IMR-90 (cell line): Measurements from ENCODE around the gene PARP2. TPM values are rescaled to one million over a fixed set of nuclear protein-coding genes. Genes with fewer than 3 reads are reported as not detected.

Experiments used
- ATAC-seq: fragments of 200-7000 bp; cut with Tn5 transposase; 2 replicates; pipeline ENCODE4 v1.9.1; 2020; ENCODE audit warnings: low read depth, mild to moderate bottlenecking, moderate library complexity
- BruUV-seq: library from RNA; stranded (reverse); fragments of 400-500 nt; replicated peaks from 2 replicates; lab custom pipeline; 2021; lab: Mats Ljungman, UMichigan
- CTCF ChIA-PET: fragments of 300-600 bp; formaldehyde crosslinking; extraction: SDS; loops from one replicate; lab custom pipeline; 2021; ENCODE audit warnings: antibody characterized with exemption; lab: Yijun Ruan, JAX
- POLR2A ChIA-PET: fragments of 300-600 bp; sonication (Branson Sonifier 250); formaldehyde crosslinking; loops from one replicate; lab custom pipeline; 2022; ENCODE audit warnings: antibody characterized with exemption; ENCODE audit not compliant: unreplicated experiment; lab: Charles Lee
- DNase-seq: peaks from one replicate; pipeline ENCODE4 v3.0.0; 2013
- H2AFZ ChIP-seq: replicated peaks from 2 replicates; pipeline ENCODE3; 2013; ENCODE audit warnings: low read length, mild to moderate bottlenecking; ENCODE audit not compliant: poor library complexity
- H2AK5ac ChIP-seq: 2 replicates; pipeline ENCODE4 v1.6.1; 2013; ENCODE audit warnings: low read depth, low read length, inconsistent platforms
- H2AK9ac ChIP-seq: replicated peaks from 2 replicates; pipeline ENCODE3; 2013; ENCODE audit warnings: mild to moderate bottlenecking, low read depth, low read length, moderate library complexity; ENCODE audit not compliant: poor library complexity
- H2BK120ac ChIP-seq: 2 replicates; pipeline ENCODE4 v1.6.1; 2013; ENCODE audit warnings: low read depth, low read length, inconsistent platforms
- H2BK15ac ChIP-seq: 3 replicates; pipeline ENCODE4 v1.6.1; 2013; ENCODE audit warnings: low read depth, low read length, inconsistent platforms
- H2BK20ac ChIP-seq: 2 replicates; pipeline ENCODE4 v1.6.1; 2013; ENCODE audit warnings: low read depth, mild to moderate bottlenecking, inconsistent platforms, low read length, moderate library complexity
- H2BK5ac ChIP-seq: 2 replicates; pipeline ENCODE4 v1.6.1; 2013; ENCODE audit warnings: mild to moderate bottlenecking, low read depth, low read length, inconsistent platforms; ENCODE audit not compliant: poor library complexity, severe bottlenecking
- H3K14ac ChIP-seq: replicated peaks from 2 replicates; pipeline ENCODE4 v1.6.1; 2013; ENCODE audit warnings: low read depth, low read length, inconsistent platforms
- H3K18ac ChIP-seq: 2 replicates; pipeline ENCODE4 v1.6.1; 2013; ENCODE audit warnings: low read depth, low read length, control low read depth
- H3K23ac ChIP-seq: 2 replicates; pipeline ENCODE4 v1.6.1; 2013; ENCODE audit warnings: low read depth, low read length, inconsistent platforms
- H3K27ac ChIP-seq: 2 replicates; pipeline ENCODE4 v1.5.1; 2013; ENCODE audit warnings: mild to moderate bottlenecking, control low read depth, low read length; ENCODE audit not compliant: insufficient read depth
- H3K27me3 ChIP-seq: 2 replicates; pipeline ENCODE4 v1.6.1; 2013; ENCODE audit warnings: low read length; ENCODE audit not compliant: control insufficient read depth, insufficient read depth
- H3K36me3 ChIP-seq: 2 replicates; pipeline ENCODE4 v1.6.1; 2013; ENCODE audit warnings: low read length, mixed read lengths; ENCODE audit not compliant: control insufficient read depth, insufficient read depth
- H3K4ac ChIP-seq: 2 replicates; pipeline ENCODE4 v1.6.1; 2013; ENCODE audit warnings: low read depth, low read length, inconsistent platforms
- H3K4me1 ChIP-seq: 2 replicates; pipeline ENCODE4 v1.6.1; 2013; ENCODE audit warnings: low read length, mixed read lengths; ENCODE audit not compliant: control insufficient read depth, insufficient read depth
- H3K4me2 ChIP-seq: 2 replicates; pipeline ENCODE4 v1.6.1; 2013; ENCODE audit warnings: low read depth, mild to moderate bottlenecking, control low read depth, low read length, moderate library complexity
- H3K4me3 ChIP-seq: 2 replicates; pipeline ENCODE4 v1.5.1; 2013; ENCODE audit warnings: low read depth, mild to moderate bottlenecking, control low read depth, low read length, moderate library complexity; ENCODE audit not compliant: insufficient read depth
- H3K56ac ChIP-seq: 2 replicates; pipeline ENCODE4 v1.6.1; 2013; ENCODE audit warnings: low read length, inconsistent platforms; ENCODE audit not compliant: insufficient read depth; ENCODE audit errors: extremely low read depth
- H3K79me1 ChIP-seq, 2 experiments: 2 replicates each; pipeline ENCODE4 v1.6.1; 2013; ENCODE audit warnings: low read length in 2 of 2, inconsistent platforms in 1 of 2, low read depth in 1 of 2
- H3K9ac ChIP-seq: 2 replicates; pipeline ENCODE4 v1.6.1; 2013; ENCODE audit warnings: low read depth, low read length, control low read depth
- H3K9me1 ChIP-seq: 2 replicates; pipeline ENCODE4 v1.6.1; 2013; ENCODE audit warnings: low read length, inconsistent platforms; ENCODE audit not compliant: insufficient read depth
- H3K9me3 ChIP-seq: 2 replicates; pipeline ENCODE4 v1.6.1; 2013; ENCODE audit warnings: low read length; ENCODE audit not compliant: control insufficient read depth, insufficient read depth
- H4K20me1 ChIP-seq: 2 replicates; pipeline ENCODE4 v1.6.1; 2013; ENCODE audit warnings: low read length, inconsistent platforms; ENCODE audit not compliant: insufficient read depth
- H4K5ac ChIP-seq: 2 replicates; pipeline ENCODE4 v1.6.1; 2013; ENCODE audit warnings: mild to moderate bottlenecking, low read depth, low read length, control low read depth
- H4K8ac ChIP-seq, 2 experiments: 2 replicates each; pipeline ENCODE4 v1.6.1; 2013; ENCODE audit warnings: low read depth in 2 of 2, low read length in 2 of 2, control low read depth in 1 of 2, inconsistent platforms in 1 of 2
- H4K91ac ChIP-seq: 2 replicates; pipeline ENCODE4 v1.6.1; 2013; ENCODE audit warnings: low read depth, low read length, inconsistent platforms; ENCODE audit not compliant: insufficient read depth
- CEBPB ChIP-seq: IDR thresholded peaks from 2 replicates; pipeline ENCODE4 v1.6.1; 2012; ENCODE audit warnings: low read depth, low read length, improper control_type of control experiment
- MAFK ChIP-seq: IDR thresholded peaks from 2 replicates; pipeline ENCODE4 v1.6.1; 2012; ENCODE audit warnings: low read depth, low read length, improper control_type of control experiment
- MAZ ChIP-seq: IDR thresholded peaks from 2 replicates; pipeline ENCODE4 v1.6.1; 2012; ENCODE audit warnings: low read depth, mild to moderate bottlenecking, low read length, improper control_type of control experiment, moderate library complexity, borderline replicate concordance
- MXI1 ChIP-seq: IDR thresholded peaks from 2 replicates; pipeline ENCODE4 v1.6.1; 2012; ENCODE audit warnings: low read depth, mild to moderate bottlenecking, low read length, moderate library complexity, borderline replicate concordance
- NFE2L2 ChIP-seq: fragments of 150-350 bp; IDR thresholded peaks from 2 replicates; pipeline ENCODE4 v1.6.1; 2016; ENCODE audit warnings: low read depth, mild to moderate bottlenecking, low read length
- RAD21 ChIP-seq: IDR thresholded peaks from 2 replicates; pipeline ENCODE4 v1.6.1; 2012; ENCODE audit warnings: low read length, improper control_type of control experiment
- RCOR1 ChIP-seq: IDR thresholded peaks from 2 replicates; pipeline ENCODE4 v1.6.1; 2012; ENCODE audit warnings: mild to moderate bottlenecking, low read length, improper control_type of control experiment; ENCODE audit not compliant: insufficient replicate concordance
- RFX5 ChIP-seq: IDR thresholded peaks from 2 replicates; pipeline ENCODE4 v1.8.0; 2012; ENCODE audit warnings: low read depth, mild to moderate bottlenecking, low read length, moderate library complexity
- WGBS, 2 experiments: methylation state at CpG; one replicate each; pipeline versions ENCODE4 v1.1.5 to v1.1.7; 2013; ENCODE audit warnings: missing lambda C conversion rate in 2 of 2; ENCODE audit not compliant: insufficient read length in 1 of 2; ENCODE audit errors: extremely low coverage in 2 of 2; 5-methylcytosine and 5-hydroxymethylcytosine counted together
- dilution Hi-C: fragments of 300-500 bp; cut with HindIII; formaldehyde crosslinking; loops from one replicate; pipeline ENCODE4 v1.14.3; 2018; ENCODE audit warnings: low sequenced_read_pairs; ENCODE audit not compliant: unreplicated experiment
- in situ Hi-C: fragments of 300-500 bp; cut with MboI; formaldehyde crosslinking; loops from 3 replicates; pipeline ENCODE4 v1.14.3; 2019; ENCODE audit warnings: low sequenced_read_pairs, inconsistent platforms, mixed read lengths
- intact Hi-C: fragments of 100-400 bp; cut with micrococcal nuclease; formaldehyde crosslinking; loops from 2 replicates; pipeline ENCODE4 v1.10.0; 2022
- polyA plus RNA-seq, 3 experiments: library from polyadenylated mRNA; depleted of rRNA; stranded (reverse); fragments of >200 nt; gene quantifications; 2 replicates each; pipeline ENCODE4 v1.2.3, GENCODE V29; 2012; ENCODE audit warnings: low replicate concordance in 1 of 3
- total RNA-seq: library from RNA; depleted of rRNA; stranded (reverse); fragments of >200 nt; gene quantifications from 2 replicates; pipeline ENCODE4 v1.2.3, GENCODE V29; 2012
- TF ChIP-seq, protein P1 (sequence below): conservative IDR thresholded peaks from 2 replicates; pipeline ENCODE4 v1.5.1; 2012; ENCODE audit warnings: mild to moderate bottlenecking, low read depth, low read length, improper control_type of control experiment

The PARP2 gene
- total and polyA plus RNA-seq, 2 of the 4 experiments (the other 2 are of a cell fraction) = 11.7 to 19.1 TPM

DNA sequence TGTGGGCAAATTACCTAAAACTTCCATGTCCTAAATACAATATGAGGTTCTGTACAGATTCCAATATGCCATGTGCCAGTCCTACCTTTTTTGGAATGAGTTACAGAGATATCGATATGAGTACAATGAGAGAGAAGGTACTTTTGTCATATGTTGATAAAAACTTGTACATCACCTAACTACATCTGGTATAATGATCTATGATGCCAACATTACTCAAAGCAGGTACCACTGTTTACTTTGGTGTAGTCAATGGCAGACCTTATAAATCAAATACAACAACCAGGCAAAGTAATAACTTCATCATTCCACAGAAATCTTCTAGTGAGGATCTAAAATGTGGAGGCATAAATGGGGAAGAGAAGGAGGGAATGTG lies 57.1 kb downstream of the PARP2 start:
- Histone ChIP-seq H3K14ac (no peak overlapping the region), H3K9me1 (0 out of 2 replicates have a peak, but pooled peaks cover 8% of the 10 kb centered on the region), H3K18ac (no peak overlapping the region), H3K56ac (no peak overlapping the region), H2AFZ (no peak overlapping the region), H3K4me1 (no peaks in the 10 kb centered on the region), H3K27me3 (no peaks in the 10 kb centered on the region), H4K8ac (no peak overlapping the region), H3K9ac (no peak overlapping the region), H3K36me3 (peaks cover 47% of the 10 kb centered on the region), H2BK15ac (no peak overlapping the region), H4K91ac (no peak overlapping the region), H4K5ac (no peak overlapping the region), H3K4me3 (no peak overlapping the region), H2AK9ac (no peak overlapping the region), H2BK5ac (no peak overlapping the region), H3K4ac (no peak overlapping the region), H4K20me1 (no peaks in the 10 kb centered on the region), H2AK5ac (no peak overlapping the region), H3K79me1 (peaks cover 0 to 8% of the 10 kb centered on the region in 2 experiments; a peak in 2 of 4 replicates), H3K27ac (no peak overlapping the region), H2BK120ac (no peak overlapping the region), H3K9me3 (no peaks in the 10 kb centered on the region), H3K4me2 (no peak overlapping the region), H3K23ac (no peak overlapping the region), H2BK20ac (no peak overlapping the region)
- no peak for ATAC-seq
- in situ Hi-C loops (no loop called here), intact Hi-C loops (no loop called here), dilution Hi-C loops (no loop called here)
- POLR2A ChIA-PET = no interaction called here
- WGBS, 2 experiments = no CpG with 5 or more reads among the region's 1 CpG
- TF ChIP-seq MAFK = no peak
- TF ChIP-seq RFX5 = no peak
- TF ChIP-seq, protein P1, sequence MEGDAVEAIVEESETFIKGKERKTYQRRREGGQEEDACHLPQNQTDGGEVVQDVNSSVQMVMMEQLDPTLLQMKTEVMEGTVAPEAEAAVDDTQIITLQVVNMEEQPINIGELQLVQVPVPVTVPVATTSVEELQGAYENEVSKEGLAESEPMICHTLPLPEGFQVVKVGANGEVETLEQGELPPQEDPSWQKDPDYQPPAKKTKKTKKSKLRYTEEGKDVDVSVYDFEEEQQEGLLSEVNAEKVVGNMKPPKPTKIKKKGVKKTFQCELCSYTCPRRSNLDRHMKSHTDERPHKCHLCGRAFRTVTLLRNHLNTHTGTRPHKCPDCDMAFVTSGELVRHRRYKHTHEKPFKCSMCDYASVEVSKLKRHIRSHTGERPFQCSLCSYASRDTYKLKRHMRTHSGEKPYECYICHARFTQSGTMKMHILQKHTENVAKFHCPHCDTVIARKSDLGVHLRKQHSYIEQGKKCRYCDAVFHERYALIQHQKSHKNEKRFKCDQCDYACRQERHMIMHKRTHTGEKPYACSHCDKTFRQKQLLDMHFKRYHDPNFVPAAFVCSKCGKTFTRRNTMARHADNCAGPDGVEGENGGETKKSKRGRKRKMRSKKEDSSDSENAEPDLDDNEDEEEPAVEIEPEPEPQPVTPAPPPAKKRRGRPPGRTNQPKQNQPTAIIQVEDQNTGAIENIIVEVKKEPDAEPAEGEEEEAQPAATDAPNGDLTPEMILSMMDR = no peak
- no peak for TF ChIP-seq CEBPB
- no peak for TF ChIP-seq RCOR1
- no peak for TF ChIP-seq MXI1
- no peak for TF ChIP-seq NFE2L2
- TF ChIP-seq MAZ = no peak
- TF ChIP-seq RAD21 = no peak
- no TSS peak for BruUV-seq
- CTCF ChIA-PET = no interaction called here
- no peak for DNase-seq
